HG03521 (cell line): ENCODE measurements around the gene SHROOM2.
"Not testable (repeated sequence)": the region's sequence is repeated elsewhere in the genome, so short reads cannot be mapped to it uniquely, and the experiment has no call there.

Experiments used
- ATAC-seq: cut with Tn5 transposase; IDR thresholded peaks from one replicate; pipeline ENCODE4 v1.9.1; 2021; ENCODE audit warnings: mild to moderate bottlenecking, moderate library complexity; ENCODE audit not compliant: unreplicated experiment

SHROOM2 gene

GRCh38 chrX:9785944-9786797, at the start of gene SHROOM2:
Gene SHROOM2, plus strand, starts transcription at chrX:9786429. Its CDS starts 117 bp downstream, at chrX:9786546.
- no peak for ATAC-seq

GRCh38 chrX:9737363-9737762, 48.9 kb upstream of the SHROOM2 start:
- no peak for ATAC-seq

- ATAC-seq, result no peak
These were observed 48.1 kb upstream of the SHROOM2 start for GRCh38 chrX:9738151-9738550.

- ATAC-seq, result no peak
These were observed 47.1 kb upstream of the SHROOM2 start for GRCh38 chrX:9739130-9739529.

GRCh38 chrX:9745417-9746115, 40.7 kb upstream of the SHROOM2 start:
- no peak for ATAC-seq

GRCh38 chrX:9746148-9746888, 39.9 kb upstream of the SHROOM2 start:
- ATAC-seq, result no peak

- ATAC-seq, result no peak
These were observed 38.6 kb upstream of the SHROOM2 start for GRCh38 chrX:9747644-9748043.

GRCh38 chrX:9749146-9749692, 37.0 kb upstream of the SHROOM2 start:
- ATAC-seq, result no peak

- ATAC-seq, result no peak
These were observed 28.9 kb upstream of the SHROOM2 start for GRCh38 chrX:9757366-9757765.

- ATAC-seq, result no peak
These were observed 28.1 kb upstream of the SHROOM2 start for GRCh38 chrX:9758021-9758638.

GRCh38 chrX:9759337-9759736, 26.9 kb upstream of the SHROOM2 start:
- ATAC-seq, result no peak

GRCh38 chrX:9765072-9765736, 21.0 kb upstream of the SHROOM2 start:
- ATAC-seq, result no peak

- ATAC-seq, result no peak
These were observed 20.5 kb upstream of the SHROOM2 start, which contains the start of gene GPR143 for GRCh38 chrX:9765737-9766097. Gene GPR143, minus strand, starts transcription at chrX:9765847. Its CDS starts 30 bp downstream, at chrX:9765817.

- ATAC-seq, result no peak
These were observed 18.9 kb upstream of the SHROOM2 start for GRCh38 chrX:9767375-9767774.

- ATAC-seq, result not testable (repeated sequence)
These were observed 17.8 kb upstream of the SHROOM2 start for GRCh38 chrX:9768321-9768839.

- ATAC-seq, result no peak
These were observed 15.9 kb upstream of the SHROOM2 start for GRCh38 chrX:9770319-9770718.

GRCh38 chrX:9772943-9773342, 13.3 kb upstream of the SHROOM2 start:
- ATAC-seq, result no peak

- ATAC-seq, result no peak
These were observed 10.3 kb upstream of the SHROOM2 start for GRCh38 chrX:9775930-9776329.

- ATAC-seq, result no peak
These were observed 4.3 kb upstream of the SHROOM2 start for GRCh38 chrX:9781941-9782340.

- ATAC-seq, result no peak
These were observed 1.9 kb upstream of the SHROOM2 start for GRCh38 chrX:9784332-9784731.
